Small intestine (tissue), 7 donors: ENCODE data around the gene PLXNA4. TPM values are rescaled to one million over a fixed set of nuclear protein-coding genes. Genes with fewer than 3 reads are reported as not detected.

Experiments
- DNase-seq, 2 donors: peaks; one replicate each; pipeline versions ENCODE4 v3.0.0 to v3.0.0-alpha.2; 2013
- FAIRE-seq: peaks from 2 replicates; lab custom pipeline; 2012; peaks lifted over from hg19 to GRCh38; lab: Jason Lieb, UNC
- H3K27ac ChIP-seq, 3 donors: one replicate each; pipeline ENCODE4 v1.5.1; 2013; ENCODE audit warnings: low read length in 2 of 3, mild to moderate bottlenecking in 2 of 3, control low read depth in 1 of 3, inconsistent platforms in 1 of 3, low read depth in 1 of 3, moderate library complexity in 1 of 3
- H3K27me3 ChIP-seq, 3 donors: one replicate each; pipeline ENCODE4 v1.6.1; 2013; ENCODE audit warnings: low read length in 3 of 3, inconsistent platforms in 1 of 3; ENCODE audit not compliant: control insufficient read depth in 3 of 3, insufficient read depth in 3 of 3
- H3K36me3 ChIP-seq, 3 donors: one replicate each; pipeline ENCODE4 v1.6.1; 2013; ENCODE audit warnings: low read length in 3 of 3, inconsistent platforms in 1 of 3, low read depth in 1 of 3, mild to moderate bottlenecking in 1 of 3, moderate library complexity in 1 of 3; ENCODE audit not compliant: control insufficient read depth in 3 of 3, insufficient read depth in 2 of 3
- H3K4me1 ChIP-seq, 3 donors: one replicate each; pipeline ENCODE4 v1.6.1; 2013; ENCODE audit warnings: low read length in 2 of 3, inconsistent platforms in 1 of 3, low read depth in 1 of 3, mild to moderate bottlenecking in 1 of 3, moderate library complexity in 1 of 3; ENCODE audit not compliant: control insufficient read depth in 3 of 3, insufficient read depth in 2 of 3
- H3K4me3 ChIP-seq, 3 donors: one replicate each; pipeline ENCODE4 v1.5.1; 2013; ENCODE audit warnings: low read length in 3 of 3, control low read depth in 1 of 3, inconsistent platforms in 1 of 3, low read depth in 1 of 3, mild to moderate bottlenecking in 1 of 3, moderate library complexity in 1 of 3
- H3K9me3 ChIP-seq, 2 donors: one replicate each; pipeline ENCODE4 v1.6.1; 2013; ENCODE audit warnings: low read depth in 1 of 2, low read length in 1 of 2; ENCODE audit not compliant: control insufficient read depth in 2 of 2, insufficient read depth in 1 of 2
- WGBS, 3 donors: extraction: QIAGEN DNeasy Blood & Tissue Kit; methylation state at CpG; one replicate each; pipeline ENCODE4 v1.1.7; 2013; 5-methylcytosine and 5-hydroxymethylcytosine counted together
- polyA plus RNA-seq, 4 donors: library from polyadenylated mRNA; stranded (reverse) in 3 of 4; unstranded in 1 of 4; fragments of 200-250 nt in 3 of 4; fragments of 120-200 nt in 1 of 4; gene quantifications; one replicate each; pipeline versions ENCODE4 v1.2.1 to v1.2.3, GENCODE V29; 2013
- donor health status: healthy with polysubstance abuse.
- donor health status: control.
- donor health status: control.
- donor health status: Bipolar disorder and iron deficiency.
- donor health status: healthy.

PLXNA4 gene
- polyA plus RNA-seq, 4 donors, result under 0.01 to 3.9 (median 1.2) TPM; not detected in 1

- Histone ChIP-seq H3K4me3 (no peak overlapping the region), H3K36me3 (peaks cover 0 to 1% (median 0%) of the 10 kb centered on the region in 3 donors), H3K27me3 (no peaks in the 10 kb centered on the region), H3K9me3 (peaks cover 0 to 19% of the 10 kb centered on the region in 2 donors), H3K27ac (no peak overlapping the region), H3K4me1 (no peaks in the 10 kb centered on the region)
- 91 to 93% (median 91%) methylated on average over 6 of the region's 6 CpGs for WGBS, 3 donors
- FAIRE-seq (no peak), DNase-seq (no peak)
These were observed 388.9 kb downstream of the PLXNA4 start for GRCh38 chr7:132187391-132187790.

GRCh38 chr7:132185150-132185549, 391.1 kb downstream of the PLXNA4 start:
- Histone ChIP-seq H3K36me3 (peaks cover 0 to 5% (median 0%) of the 10 kb centered on the region in 3 donors), H3K9me3 (peaks cover 0 to 19% of the 10 kb centered on the region in 2 donors), H3K4me3 (no peak overlapping the region), H3K27me3 (no peaks in the 10 kb centered on the region), H3K4me1 (no peaks in the 10 kb centered on the region), H3K27ac (no peak overlapping the region)
- WGBS, 3 donors, result 91 to 94% (median 93%) methylated on average over 7 of the region's 7 CpGs
- DNase-seq, result no peak
- no peak for FAIRE-seq

- DNase-seq (no peak), FAIRE-seq (no peak)
- no peaks in the 10 kb centered on the region for H3K27me3 ChIP-seq
- 71 to 81% (median 80%) methylated on average over 8 of the region's 8 CpGs for WGBS, 3 donors
- H3K4me3 ChIP-seq, result no peak overlapping the region
- peaks cover 0 to 19% of the 10 kb centered on the region in 2 donors for H3K9me3 ChIP-seq
- peaks cover 0 to 5% (median 0%) of the 10 kb centered on the region in 3 donors for H3K36me3 ChIP-seq
- no peak overlapping the region for H3K27ac ChIP-seq
- no peaks in the 10 kb centered on the region for H3K4me1 ChIP-seq
These were observed 392.4 kb downstream of the PLXNA4 start for GRCh38 chr7:132183781-132184380.

- no peak for FAIRE-seq
- 94 to 96% (median 96%) methylated on average over 6 of the region's 6 CpGs for WGBS, 3 donors
- H3K36me3 ChIP-seq, result peaks cover 0 to 5% (median 0%) of the 10 kb centered on the region in 3 donors
These were observed 393.3 kb downstream of the PLXNA4 start for GRCh38 chr7:132182992-132183391.

GRCh38 chr7:132181946-132182685, 394.2 kb downstream of the PLXNA4 start:
- H3K4me1 ChIP-seq, result peaks cover 0 to 9% (median 0%) of the 10 kb centered on the region in 3 donors
- no peak overlapping the region for H3K4me3 ChIP-seq
- WGBS, 3 donors, result 72 to 89% (median 83%) methylated on average over 9 of the region's 9 CpGs
- no peaks in the 10 kb centered on the region for H3K27me3 ChIP-seq
- DNase-seq (no peak), FAIRE-seq (no peak)
- H3K36me3 ChIP-seq, result peaks cover 0 to 5% (median 0%) of the 10 kb centered on the region in 3 donors
- peaks cover 0 to 11% of the 10 kb centered on the region in 2 donors for H3K9me3 ChIP-seq
- no peak overlapping the region for H3K27ac ChIP-seq

More at GRCh38 chr7:132182992-132183391, 393.3 kb downstream of the PLXNA4 start:
- Histone ChIP-seq H3K27me3 (no peaks in the 10 kb centered on the region), H3K4me3 (no peak overlapping the region), H3K9me3 (peaks cover 0 to 17% of the 10 kb centered on the region in 2 donors), H3K4me1 (peaks cover 0 to 6% (median 0%) of the 10 kb centered on the region in 3 donors), H3K27ac (no peak overlapping the region)
- no peak for DNase-seq

GRCh38 chr7:132181371-132181770, 394.9 kb downstream of the PLXNA4 start:
- Histone ChIP-seq H3K4me3 (no peak overlapping the region), H3K36me3 (peaks cover 0 to 5% (median 0%) of the 10 kb centered on the region in 3 donors), H3K27me3 (no peaks in the 10 kb centered on the region), H3K9me3 (peaks cover 0 to 5% of the 10 kb centered on the region in 2 donors), H3K27ac (no peak overlapping the region), H3K4me1 (peaks cover 0 to 9% (median 0%) of the 10 kb centered on the region in 3 donors)
- DNase-seq, result no peak
- WGBS, 3 donors, result 88 to 92% (median 91%) methylated on average over 10 of the region's 10 CpGs
- FAIRE-seq, result no peak

- Histone ChIP-seq H3K4me3 (no peak overlapping the region), H3K27me3 (no peaks in the 10 kb centered on the region), H3K36me3 (peaks cover 0 to 7% (median 0%) of the 10 kb centered on the region in 3 donors), H3K27ac (no peak overlapping the region), H3K4me1 (peaks cover 0 to 9% (median 0%) of the 10 kb centered on the region in 3 donors), H3K9me3 (no peaks in the 10 kb centered on the region)
- FAIRE-seq (no peak), DNase-seq (no peak)
- 92 to 96% (median 96%) methylated on average over 9 of the region's 9 CpGs for WGBS, 3 donors
These were observed 395.8 kb downstream of the PLXNA4 start for GRCh38 chr7:132180481-132180880.

GRCh38 chr7:132179681-132180080, 396.6 kb downstream of the PLXNA4 start:
- peaks cover 0 to 1% (median 0%) of the 10 kb centered on the region in 3 donors for H3K27me3 ChIP-seq
- H3K36me3 ChIP-seq, result peaks cover 0 to 8% (median 0%) of the 10 kb centered on the region in 3 donors
- peaks cover 0 to 9% (median 0%) of the 10 kb centered on the region in 3 donors for H3K4me1 ChIP-seq
- 93 to 97% (median 94%) methylated on average over 20 of the region's 20 CpGs for WGBS, 3 donors
- no peak overlapping the region for H3K27ac ChIP-seq
- DNase-seq (no peak), FAIRE-seq (no peak)
- H3K4me3 ChIP-seq, result no peak overlapping the region
- H3K9me3 ChIP-seq, result no peaks in the 10 kb centered on the region
